22Rv1 (cell line): Measurements from ENCODE around the gene PXMP4.

ENCODE experiments used
- CTCF ChIP-seq: fragments of 450-650 bp; IDR thresholded peaks from 2 replicates; pipeline ENCODE4 v1.5.1; 2017; ENCODE audit warnings: mild to moderate bottlenecking
- ZFX ChIP-seq: fragments of 450-650 bp; IDR thresholded peaks from 2 replicates; pipeline ENCODE4 v1.6.1; 2017; ENCODE audit warnings: antibody characterized with exemption, borderline replicate concordance

- no peak for TF ChIP-seq CTCF
- no peak for TF ChIP-seq ZFX
Measured at GRCh38 chr20:33739493-33739892, 19.4 kb upstream of the PXMP4 start.
